Measurements from ENCODE around the gene KCTD12. TPM values are rescaled to one million over a fixed set of nuclear protein-coding genes. Genes with fewer than 3 reads are reported as not detected.

Gene KCTD12
- total RNA-seq, 1 experiment from 2014 or later: 14.9 TPM

- no peaks in the 10 kb centered on the region for H3K27me3 ChIP-seq
- no peaks in the 10 kb centered on the region for H3K9me3 ChIP-seq
- no peak for DNase-seq
- H3K4me3 ChIP-seq: no peak overlapping the region
- H3K36me3 ChIP-seq: no peaks in the 10 kb centered on the region
Observed at GRCh38 chr13:76845865-76846264, 40.3 kb downstream of the KCTD12 start.

GRCh38 chr13:76845367-76845766 lies 40.8 kb downstream of the KCTD12 start:
- no peaks in the 10 kb centered on the region for H3K36me3 ChIP-seq
- no peaks in the 10 kb centered on the region for H3K27me3 ChIP-seq
- no peaks in the 10 kb centered on the region for H3K9me3 ChIP-seq
- no peak overlapping the region for H3K4me3 ChIP-seq
- no peak for DNase-seq

- Histone ChIP-seq H3K36me3 (no peaks in the 10 kb centered on the region), H3K27me3 (no peaks in the 10 kb centered on the region), H3K9me3 (no peaks in the 10 kb centered on the region), H3K4me3 (no peak overlapping the region)
- no peak for DNase-seq
Observed at GRCh38 chr13:76837801-76838200, 48.4 kb downstream of the KCTD12 start.

- H3K36me3 ChIP-seq: no peaks in the 10 kb centered on the region
- no peaks in the 10 kb centered on the region for H3K9me3 ChIP-seq
- DNase-seq: no peak
- no peak overlapping the region for H3K4me3 ChIP-seq
- H3K27me3 ChIP-seq: no peaks in the 10 kb centered on the region
Observed at GRCh38 chr13:76836311-76836710, 49.9 kb downstream of the KCTD12 start.

GRCh38 chr13:76833441-76833954 lies 52.7 kb downstream of the KCTD12 start:
- H3K27me3 ChIP-seq: no peaks in the 10 kb centered on the region
- DNase-seq: no peak
- H3K36me3 ChIP-seq: no peaks in the 10 kb centered on the region
- no peak overlapping the region for H3K4me3 ChIP-seq
- no peaks in the 10 kb centered on the region for H3K9me3 ChIP-seq

GRCh38 chr13:76832258-76832988 lies 53.8 kb downstream of the KCTD12 start:
- no peak for DNase-seq
- Histone ChIP-seq H3K4me3 (no peak overlapping the region), H3K9me3 (no peaks in the 10 kb centered on the region), H3K27me3 (no peaks in the 10 kb centered on the region), H3K36me3 (no peaks in the 10 kb centered on the region)

GRCh38 chr13:76830805-76831204 lies 55.4 kb downstream of the KCTD12 start:
- DNase-seq: no peak
- H3K36me3 ChIP-seq: no peaks in the 10 kb centered on the region
- no peaks in the 10 kb centered on the region for H3K9me3 ChIP-seq
- no peaks in the 10 kb centered on the region for H3K27me3 ChIP-seq
- no peak overlapping the region for H3K4me3 ChIP-seq

Other genes starting within 250 kb of the KCTD12 start
- 0.16 TPM in 1 of 2 replicates, not detected in the other for gene ACOD1, start 62.1 kb upstream of the KCTD12 start, total RNA-seq (2014; rRNA removed; shearing (Covaris generic); ENCODE audit: low replicate concordance)
- 13.5 and 17.1 TPM in 2 replicates for gene CLN5, start 105.7 kb upstream of the KCTD12 start, total RNA-seq (2014; rRNA removed; shearing (Covaris generic); ENCODE audit: low replicate concordance)
- 27.3 and 32.5 TPM in 2 replicates for gene FBXL3, start 140.8 kb upstream of the KCTD12 start, total RNA-seq (2014; rRNA removed; shearing (Covaris generic); ENCODE audit: low replicate concordance)

Data from MG63 (cell line).